ENCODE measurements around the gene GCC2.
A peak's percentile ranks its signal among the peaks of the same experiment; 100 is the strongest.
"Not testable (repeated sequence)": the region's sequence is repeated elsewhere in the genome, so short reads cannot be mapped to it uniquely, and the experiment has no call there.

The GCC2 gene

DNA sequence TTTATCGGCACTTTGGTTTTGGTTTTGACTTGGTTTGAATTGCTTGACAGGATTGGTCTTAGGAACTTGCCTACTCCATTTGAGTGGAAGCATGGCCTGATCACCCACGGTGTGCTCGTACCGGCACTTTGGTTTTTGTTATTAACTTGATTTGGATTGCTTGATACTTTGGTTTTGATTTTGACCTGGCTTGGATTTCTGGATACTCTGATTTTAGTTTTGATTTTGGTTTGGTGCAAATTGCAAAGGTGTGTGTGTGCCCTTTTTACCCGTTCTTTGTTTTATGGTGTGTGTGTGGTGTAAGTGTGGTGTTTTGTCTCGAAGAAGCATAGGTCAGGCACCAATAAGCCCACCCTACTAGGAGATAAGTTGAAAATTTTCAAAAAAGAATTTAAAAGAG is 75.7 kb downstream of the GCC2 start:
- DNase-seq (ENCODE audit: low read depth in 2 of 2, low spot score in 1 of 2), result not testable (repeated sequence)

GRCh38 chr2:108525258-108525657 is 76.3 kb downstream of the GCC2 start:
- not testable (repeated sequence) for DNase-seq (ENCODE audit: low read depth in 2 of 2, low spot score in 1 of 2)

- no peak for DNase-seq (ENCODE audit: low read depth in 2 of 2, low spot score in 1 of 2)
Observed at GRCh38 chr2:108531674-108532055, 82.7 kb downstream of the GCC2 start.

GRCh38 chr2:108533832-108534583 is 85.0 kb downstream of the GCC2 start, which contains the start of gene LIMS1:
TSS of gene LIMS1 (plus strand) at chr2:108534470. CDS start at chr2:108534563, 93 bp downstream.
- peak; percentile 58 to 78 for DNase-seq (ENCODE audit: low read depth in 2 of 2, low spot score in 1 of 2)

DNA sequence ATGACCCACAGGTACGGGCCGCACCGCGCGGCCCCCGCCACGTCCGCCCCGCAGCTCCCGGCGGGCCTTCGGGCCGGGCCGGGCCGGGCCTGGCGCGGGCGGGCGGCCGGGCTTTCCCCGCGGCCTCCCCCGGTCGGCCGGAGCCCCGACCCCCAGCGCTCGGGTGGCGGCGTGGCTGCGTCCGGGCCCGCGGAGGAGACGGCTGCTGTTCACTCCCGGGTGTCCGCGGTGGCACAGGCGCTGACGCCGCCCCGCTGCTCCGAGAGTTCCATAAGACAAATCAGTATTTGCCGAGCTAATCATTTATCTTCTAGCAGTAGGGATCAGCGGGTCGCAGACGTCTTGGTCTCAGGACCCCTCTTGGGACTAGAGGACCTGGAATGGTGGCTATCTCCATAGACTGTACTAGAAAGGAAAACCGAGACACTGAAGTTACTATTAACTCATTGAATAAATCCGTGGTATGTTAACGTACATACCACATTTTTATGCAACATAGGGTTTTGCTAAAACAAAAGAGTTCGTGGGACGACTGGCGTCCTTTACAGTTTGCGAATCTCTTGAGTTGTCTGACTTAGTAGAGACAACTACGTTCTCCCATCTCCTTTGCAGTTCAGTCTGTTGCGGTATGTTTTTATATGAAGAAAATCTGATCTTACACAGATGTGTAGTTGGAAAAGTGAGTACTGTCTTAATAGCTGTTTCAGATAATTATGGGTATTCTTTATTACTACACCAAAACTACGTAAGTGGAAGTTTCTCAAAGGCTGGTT is 85.8 kb downstream of the GCC2 start:
- DNase-seq (ENCODE audit: low read depth in 2 of 2, low spot score in 1 of 2), result peak in 1 of 2 donors; percentile 8

DNA sequence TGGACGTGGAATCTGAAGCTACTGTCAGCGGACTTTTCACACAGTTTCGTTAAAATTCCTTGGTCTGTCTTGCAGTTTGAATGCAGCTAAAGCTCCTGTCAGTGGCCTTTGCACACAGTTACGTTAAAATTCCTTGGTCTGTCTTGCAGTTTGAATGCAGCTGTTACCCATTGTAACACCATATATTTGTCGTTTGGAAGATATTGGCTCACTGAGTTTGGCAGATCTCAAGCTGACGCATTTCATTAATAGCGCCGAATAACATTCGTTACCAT is 86.3 kb downstream of the GCC2 start:
- DNase-seq (ENCODE audit: low read depth in 2 of 2, low spot score in 1 of 2), result no peak

- no peak for DNase-seq (ENCODE audit: low read depth in 2 of 2, low spot score in 1 of 2)
Observed at GRCh38 chr2:108536133-108536780, 87.3 kb downstream of the GCC2 start.

GRCh38 chr2:108536911-108537310 is 87.9 kb downstream of the GCC2 start:
- no peak for DNase-seq (ENCODE audit: low read depth in 2 of 2, low spot score in 1 of 2)

GRCh38 chr2:108538000-108538625 is 89.1 kb downstream of the GCC2 start:
- DNase-seq (ENCODE audit: low read depth in 2 of 2, low spot score in 1 of 2), result no peak

GRCh38 chr2:108541451-108541850 is 92.4 kb downstream of the GCC2 start:
- no peak for DNase-seq (ENCODE audit: low read depth in 2 of 2, low spot score in 1 of 2)

- no peak for DNase-seq (ENCODE audit: low read depth in 2 of 2, low spot score in 1 of 2)
Observed at GRCh38 chr2:108542071-108542470, 93.1 kb downstream of the GCC2 start.

- no peak for DNase-seq (ENCODE audit: low read depth in 2 of 2, low spot score in 1 of 2)
Observed at GRCh38 chr2:108547606-108548005, 98.6 kb downstream of the GCC2 start.

DNA sequence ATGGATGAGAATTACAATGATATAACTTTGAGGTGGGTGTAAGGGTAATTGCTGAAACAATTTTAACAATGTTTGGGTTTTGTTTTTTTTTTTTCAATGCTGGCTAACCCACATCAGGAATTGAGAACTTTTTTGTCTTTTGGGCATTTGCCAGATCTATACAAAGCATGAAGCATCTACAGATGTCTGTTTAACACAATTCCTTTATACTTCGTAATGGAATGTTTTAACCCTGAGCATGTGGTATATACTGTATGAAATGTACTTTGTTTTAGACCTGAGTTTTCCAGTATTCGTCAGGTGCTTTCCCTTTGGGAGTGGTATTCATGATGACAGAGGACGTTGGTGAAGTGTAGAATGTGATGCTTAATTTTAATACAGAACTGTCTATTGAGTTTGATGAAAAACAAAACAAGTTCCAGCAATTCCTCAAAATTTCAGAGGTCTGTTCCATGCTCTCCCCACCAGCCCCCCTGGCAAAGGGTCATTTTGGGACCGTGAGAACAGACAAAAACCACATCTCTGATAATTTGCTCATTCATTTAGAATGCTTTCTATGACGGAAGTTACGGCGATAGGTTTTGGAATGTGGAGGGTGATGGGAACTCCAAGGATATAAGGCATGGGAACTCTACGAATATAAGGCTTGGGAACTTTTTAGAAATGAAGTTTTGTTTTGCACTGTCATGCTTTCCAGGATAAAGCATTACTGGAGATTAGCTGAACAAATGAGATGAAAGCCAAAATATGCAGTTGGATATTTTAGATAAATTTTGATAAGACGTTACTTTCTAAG is 99.4 kb downstream of the GCC2 start:
- no peak for DNase-seq (ENCODE audit: low read depth in 2 of 2, low spot score in 1 of 2)

DNA sequence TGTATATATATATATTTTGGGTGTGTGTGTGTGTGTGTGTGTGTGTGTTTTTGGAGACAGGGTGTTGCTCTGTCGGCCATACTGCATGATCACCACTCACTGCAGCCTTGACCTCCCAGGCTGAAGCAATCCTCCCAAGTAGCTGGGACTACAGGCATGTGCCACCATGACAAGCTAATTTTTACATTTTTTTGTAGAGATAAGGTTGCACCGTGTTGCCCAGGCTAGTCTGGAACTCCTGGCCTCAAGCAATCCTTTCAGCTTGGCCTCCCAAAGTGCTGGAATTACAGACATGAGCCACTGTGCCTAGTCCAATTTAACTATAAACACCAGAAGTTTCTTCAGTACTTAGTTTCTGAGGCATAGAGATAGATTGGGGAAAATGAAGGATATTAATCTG is 103.6 kb downstream of the GCC2 start:
- no peak for DNase-seq (ENCODE audit: low read depth in 2 of 2, low spot score in 1 of 2)

- DNase-seq (ENCODE audit: low read depth in 2 of 2, low spot score in 1 of 2), result no peak
Observed at GRCh38 chr2:108553209-108553919, 104.4 kb downstream of the GCC2 start.

DNA sequence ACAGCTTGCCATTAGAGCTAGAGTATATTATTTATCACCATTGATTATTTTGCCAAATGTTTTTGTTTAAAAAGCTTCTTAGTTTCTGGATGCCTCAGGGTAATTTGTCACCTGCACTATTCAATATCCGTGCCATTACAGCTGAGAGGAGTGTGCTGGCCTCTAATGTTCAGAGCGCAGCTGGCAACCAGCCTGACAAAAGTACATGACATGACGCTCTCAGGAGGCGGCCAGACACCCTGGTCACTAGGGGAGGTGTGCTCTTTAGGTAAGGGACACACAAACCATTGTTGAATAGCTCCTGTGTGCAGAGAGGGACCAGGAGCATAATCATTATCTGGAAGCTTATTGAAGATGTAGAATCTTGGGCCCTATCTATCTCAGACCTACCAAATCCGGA is 105.5 kb downstream of the GCC2 start:
- no peak for DNase-seq (ENCODE audit: low read depth in 2 of 2, low spot score in 1 of 2)

DNA sequence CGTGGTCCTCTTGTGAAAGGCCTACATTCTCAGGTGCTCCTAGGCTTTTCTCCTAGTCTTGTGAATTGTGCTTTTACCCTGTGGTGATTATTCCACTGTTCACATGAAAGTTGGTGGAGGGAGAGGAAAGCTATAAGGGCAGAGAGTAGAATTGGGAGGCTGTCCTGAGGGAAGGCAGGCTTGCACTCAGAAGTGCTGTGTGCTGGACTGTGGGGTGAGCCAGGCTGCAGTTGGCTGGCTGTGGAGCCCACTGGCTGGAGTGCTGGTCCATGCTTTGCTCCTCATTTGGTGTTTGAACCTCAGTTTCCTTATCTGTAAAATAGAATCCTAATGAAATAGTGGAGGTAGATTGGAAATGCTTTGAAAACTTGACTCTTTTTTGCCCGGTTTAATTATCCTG is 106.6 kb downstream of the GCC2 start:
- no peak for DNase-seq (ENCODE audit: low read depth in 2 of 2, low spot score in 1 of 2)

DNA sequence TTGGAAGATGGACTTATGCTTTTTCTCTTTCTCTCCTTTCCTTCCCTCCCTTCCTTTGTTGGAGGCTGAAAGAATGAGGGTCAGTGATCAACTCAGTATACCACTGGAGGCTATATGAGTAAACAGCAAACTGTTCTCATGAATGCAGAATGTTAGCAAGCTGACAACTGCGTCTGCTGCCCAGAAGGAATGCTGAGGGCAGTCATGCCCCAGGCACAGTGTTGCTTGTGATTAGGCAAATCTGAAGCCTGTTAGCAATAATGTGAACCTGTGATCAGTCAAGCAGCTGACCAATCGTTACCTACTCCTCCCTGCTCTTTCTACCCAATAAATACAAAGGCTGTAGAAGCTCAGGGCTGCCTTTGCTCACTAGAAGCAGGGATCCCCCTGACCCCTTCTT is 107.6 kb downstream of the GCC2 start:
- not testable (repeated sequence) for DNase-seq (ENCODE audit: low read depth in 2 of 2, low spot score in 1 of 2)

All from stimulated activated CD8-positive, alpha-beta memory T cell treated with anti-CD3 and anti-CD28 coated beads, Interleukin-4, amount 100 ng/mL, for 4 hours (primary cell).